ENCODE results near the gene HMG20A. TPM values are rescaled to one million over a fixed set of nuclear protein-coding genes. Genes with fewer than 3 reads are reported as not detected.

Gene HMG20A
- total and polyA plus RNA-seq, 12 donors: 14.0 to 57.2 (median 38.9) TPM

Other genes with a start within 250 kb of the HMG20A start
- gene PEAK1, start 784 bp upstream of the HMG20A start, total RNA-seq: 10 to 100 TPM; 21.6 to 68.4 (median 29.7) TPM
- gene PEAK1, start 784 bp upstream of the HMG20A start, polyA plus RNA-seq: 10 to 100 TPM in 2 of 3 donors, 1 to 10 TPM in 1; 3.1 to 13.0 (median 10.6) TPM
- 1 to 10 TPM in 3 of 9 donors, under 1 TPM in 4, not detected in 2; 0.21 to 2.7 (median 0.92) TPM for gene LINGO1, start 212.0 kb downstream of the HMG20A start, total RNA-seq
- 1 to 10 TPM in 2 of 3 donors, under 1 TPM in 1; 0.37 to 1.7 (median 1.4) TPM for gene LINGO1, start 212.0 kb downstream of the HMG20A start, polyA plus RNA-seq

Data from adrenal gland (tissue), 12 donors.